GM12892 (cell line): Measurements from ENCODE around the gene GLDC.

Source experiments
- POLR2AphosphoS5 ChIP-seq: IDR thresholded peaks from 2 replicates; pipeline ENCODE4 v1.6.1; 2011; ENCODE audit warnings: low read depth, low read length, control low read depth
- TAF1 ChIP-seq: IDR thresholded peaks from 2 replicates; pipeline ENCODE4 v1.6.1; 2011; ENCODE audit warnings: low read depth, mild to moderate bottlenecking, control low read depth, low read length, borderline replicate concordance

DNA sequence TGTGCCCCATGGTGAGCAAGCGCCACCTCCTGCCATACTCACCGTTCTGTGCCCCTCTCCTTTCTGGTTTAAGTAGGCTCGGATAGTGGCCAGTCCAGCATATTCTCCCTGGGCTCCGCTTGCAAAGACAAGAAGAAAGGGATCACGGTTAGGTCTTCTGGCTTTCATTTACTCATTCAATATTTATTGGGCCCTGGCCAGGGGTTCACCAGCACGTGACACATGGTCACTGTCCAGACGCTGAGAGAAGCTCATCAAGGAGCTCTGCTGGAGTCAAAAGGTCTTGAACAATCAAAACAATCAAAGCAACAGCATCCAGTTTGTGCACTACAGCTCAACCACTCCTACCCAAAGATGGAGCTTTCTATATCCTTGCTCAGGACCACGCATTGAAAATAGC is 80.2 kb downstream of the GLDC start:
- TF ChIP-seq POLR2AphosphoS5 (no peak), TAF1 (no peak)
